Endometrial microvascular endothelial cells (primary cell): ENCODE data around the gene SEMA3G. TPM values are rescaled to one million over a fixed set of nuclear protein-coding genes. Genes with fewer than 3 reads are reported as not detected.

Experiments used
- in situ Hi-C: cut with HindIII; loops from 2 replicates; pipeline ENCODE4 v1.10.0; 2017; ENCODE audit warnings: low sequenced_read_pairs, low pct_unique_long_range_greater_than_20kb; ENCODE audit errors: inconsistent ontology term
- total RNA-seq: library from RNA; depleted of rRNA; stranded (reverse); fragments of >200 nt; gene quantifications from one replicate; pipeline ENCODE4 v1.2.3, GENCODE V29; 2015; ENCODE audit errors: inconsistent ontology term

The SEMA3G gene
- total RNA-seq, 1 donor from 2014 or later = 2.2 TPM

GRCh38 chr3:52456800-52457183, 11.9 kb upstream of the SEMA3G start:
- in situ Hi-C loops = loop anchor here (25.0 kb wide), 1 partner anchor 106 kb away; no protein-coding TSS in a partner anchor

- in situ Hi-C loops = loop anchor here (25.0 kb wide), 1 partner anchor 106 kb away; no protein-coding TSS in a partner anchor
Measured at GRCh38 chr3:52456169-52456799, 11.4 kb upstream of the SEMA3G start.

GRCh38 chr3:52455283-52456168, 10.6 kb upstream of the SEMA3G start, which contains the start of gene NISCH:
NISCH (plus strand) TSS chr3:52455604; CDS start chr3:52455642, 38 bp downstream.
- in situ Hi-C loops = loop anchor here (25.0 kb wide), 1 partner anchor 107 kb away; no protein-coding TSS in a partner anchor

- in situ Hi-C loops = loop anchor here (25.0 kb wide), 1 partner anchor 107 kb away; no protein-coding TSS in a partner anchor
Measured at GRCh38 chr3:52454938-52455282, 10.0 kb upstream of the SEMA3G start.

GRCh38 chr3:52454250-52454937, 9.5 kb upstream of the SEMA3G start:
- in situ Hi-C loops = loop anchor here (25.0 kb wide), 1 partner anchor 108 kb away; no protein-coding TSS in a partner anchor

- in situ Hi-C loops = loop anchor here (25.0 kb wide), 1 partner anchor 109 kb away; no protein-coding TSS in a partner anchor
Measured at GRCh38 chr3:52453496-52454249, 8.8 kb upstream of the SEMA3G start, which contains the start of gene TNNC1. TNNC1 (minus strand) TSS chr3:52454041; CDS start chr3:52454015, 26 bp downstream.

GRCh38 chr3:52452570-52453221, 7.8 kb upstream of the SEMA3G start:
- in situ Hi-C loops = loop anchor here (25.0 kb wide), 1 partner anchor 110 kb away; no protein-coding TSS in a partner anchor

GRCh38 chr3:52452126-52452525, 7.2 kb upstream of the SEMA3G start:
- in situ Hi-C loops = loop anchor here (25.0 kb wide), 1 partner anchor 110 kb away; no protein-coding TSS in a partner anchor

GRCh38 chr3:52451237-52452083, 6.6 kb upstream of the SEMA3G start:
- in situ Hi-C loops = loop anchor here (25.0 kb wide), 1 partner anchor 111 kb away; no protein-coding TSS in a partner anchor

GRCh38 chr3:52450489-52451236, 5.8 kb upstream of the SEMA3G start:
- in situ Hi-C loops = loop anchor here (25.0 kb wide), 1 partner anchor 112 kb away; no protein-coding TSS in a partner anchor

GRCh38 chr3:52447512-52448355, 2.8 kb upstream of the SEMA3G start:
- in situ Hi-C loops = no loop called here

GRCh38 chr3:52446631-52447511, 2.0 kb upstream of the SEMA3G start:
- in situ Hi-C loops = no loop called here

GRCh38 chr3:52446042-52446441, 1.1 kb upstream of the SEMA3G start:
- in situ Hi-C loops = no loop called here
